ENCODE results near the gene CBX8.
"Not testable (repeated sequence)": the region's sequence is repeated elsewhere in the genome, so short reads cannot be mapped to it uniquely, and the experiment has no call there.

The CBX8 gene

DNA sequence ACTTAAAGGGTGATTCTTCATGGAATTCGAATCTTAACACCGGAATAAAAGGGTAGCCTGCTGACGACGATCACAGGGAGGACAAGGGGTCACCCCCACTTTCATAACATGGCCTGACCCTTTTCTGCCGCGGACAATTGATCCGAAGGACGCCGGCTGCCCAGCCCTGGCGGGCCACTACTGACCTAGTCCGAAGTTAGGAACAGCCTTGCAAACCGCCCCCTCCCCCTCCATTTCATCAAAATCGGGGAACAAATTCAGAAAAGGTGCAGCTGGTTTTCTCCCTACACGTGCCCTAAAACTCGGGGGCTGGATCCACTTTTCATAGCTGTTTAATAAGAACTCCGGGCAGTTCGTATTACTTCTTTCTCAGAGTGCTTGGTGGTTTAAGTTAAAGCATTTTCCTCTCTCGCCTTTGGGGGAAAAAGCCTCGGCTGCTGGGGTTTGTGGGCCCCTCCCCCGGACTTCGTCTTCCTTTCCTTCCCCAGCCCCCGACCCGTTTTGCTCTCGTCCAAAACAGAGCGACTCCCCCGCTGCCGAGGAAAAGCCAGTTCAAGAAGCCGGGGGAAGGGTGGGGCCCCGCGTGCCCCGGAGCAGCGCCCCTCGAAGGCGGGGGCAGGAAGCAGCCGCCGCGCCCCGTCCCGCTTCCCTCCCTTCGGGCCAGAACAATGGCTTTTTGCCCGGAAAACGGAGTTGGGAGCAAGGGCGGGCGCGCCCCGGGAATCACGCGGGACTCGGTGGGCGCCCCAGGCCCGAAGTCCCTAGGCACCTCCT is 19.6 kb downstream of the CBX8 start:
- DNase-seq, result no peak

- no peak for DNase-seq
Measured at GRCh38 chr17:79776376-79777119, 20.3 kb downstream of the CBX8 start.

- no peak for DNase-seq
Measured at GRCh38 chr17:79775632-79776031, 21.2 kb downstream of the CBX8 start.

DNA sequence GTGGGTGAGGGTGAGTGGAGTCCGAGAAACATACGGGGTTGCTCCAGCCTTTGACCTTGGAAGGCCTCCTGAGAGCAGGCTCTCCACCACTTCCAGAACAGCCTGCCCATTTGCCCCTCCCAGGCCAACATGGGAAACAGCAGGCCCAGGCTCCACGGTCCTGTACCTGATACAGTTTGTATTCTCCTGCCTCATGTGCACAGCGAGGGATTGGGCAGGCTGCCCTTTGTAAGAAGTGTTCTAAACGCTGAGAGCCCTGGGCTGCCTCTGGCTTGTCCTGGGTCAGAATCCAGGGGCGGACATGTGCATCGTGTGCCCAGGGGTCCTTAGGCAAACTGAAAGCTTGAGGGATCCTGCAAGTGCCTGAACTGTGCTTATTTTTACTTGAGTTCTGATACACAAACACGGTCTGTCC is 22.3 kb downstream of the CBX8 start:
- DNase-seq, result no peak

- not testable (repeated sequence) for DNase-seq
Measured at GRCh38 chr17:79772726-79773125, 24.2 kb downstream of the CBX8 start.

- DNase-seq, result no peak
Measured at GRCh38 chr17:79771276-79771675, 25.6 kb downstream of the CBX8 start.

DNA sequence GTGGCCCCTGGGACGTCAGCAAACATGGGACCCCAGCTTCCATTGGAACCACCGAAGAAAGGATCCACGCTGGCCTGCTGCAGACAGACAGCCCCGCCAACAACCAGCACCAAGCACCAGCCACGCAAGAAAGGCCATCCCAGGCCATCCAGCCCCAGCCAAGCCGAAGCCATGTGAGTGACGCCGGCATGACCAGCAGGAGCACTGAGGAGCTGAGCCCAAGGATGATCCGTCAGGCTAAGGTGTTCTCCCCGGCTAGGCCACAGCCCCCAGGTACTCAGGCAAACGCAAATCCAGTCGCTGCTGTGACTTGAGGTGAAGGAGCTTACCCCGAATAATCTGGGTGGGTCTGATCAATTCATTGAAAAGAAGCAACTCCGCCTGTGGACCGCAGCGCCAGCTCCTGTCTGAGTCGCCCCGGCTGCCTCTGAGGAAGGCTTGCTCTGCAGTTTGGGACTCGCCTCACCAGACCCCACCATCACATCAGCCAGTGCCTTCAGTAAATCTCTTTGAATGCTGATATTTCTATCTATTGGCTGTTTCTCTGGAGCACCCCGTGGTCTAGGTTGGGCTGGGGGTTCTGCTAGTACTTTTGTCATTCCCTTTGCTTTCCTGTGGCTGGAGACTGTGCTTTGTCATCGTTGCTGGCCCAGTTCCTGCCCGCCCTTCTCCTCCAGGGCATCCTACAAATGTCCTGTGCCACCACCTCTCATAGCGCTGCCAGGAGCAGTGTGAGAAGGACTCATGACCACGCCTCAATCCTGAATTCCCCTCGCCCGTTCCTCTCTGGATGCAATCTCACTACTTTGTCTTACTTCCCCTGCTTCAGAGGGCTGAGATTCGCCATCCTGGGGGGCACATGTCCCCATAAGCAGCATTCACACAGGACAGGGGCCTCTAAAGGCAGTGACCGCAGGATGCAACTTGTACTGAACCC is 27.0 kb downstream of the CBX8 start:
- no peak for DNase-seq

GRCh38 chr17:79765708-79766107 is 31.2 kb downstream of the CBX8 start:
- DNase-seq, result no peak

DNA sequence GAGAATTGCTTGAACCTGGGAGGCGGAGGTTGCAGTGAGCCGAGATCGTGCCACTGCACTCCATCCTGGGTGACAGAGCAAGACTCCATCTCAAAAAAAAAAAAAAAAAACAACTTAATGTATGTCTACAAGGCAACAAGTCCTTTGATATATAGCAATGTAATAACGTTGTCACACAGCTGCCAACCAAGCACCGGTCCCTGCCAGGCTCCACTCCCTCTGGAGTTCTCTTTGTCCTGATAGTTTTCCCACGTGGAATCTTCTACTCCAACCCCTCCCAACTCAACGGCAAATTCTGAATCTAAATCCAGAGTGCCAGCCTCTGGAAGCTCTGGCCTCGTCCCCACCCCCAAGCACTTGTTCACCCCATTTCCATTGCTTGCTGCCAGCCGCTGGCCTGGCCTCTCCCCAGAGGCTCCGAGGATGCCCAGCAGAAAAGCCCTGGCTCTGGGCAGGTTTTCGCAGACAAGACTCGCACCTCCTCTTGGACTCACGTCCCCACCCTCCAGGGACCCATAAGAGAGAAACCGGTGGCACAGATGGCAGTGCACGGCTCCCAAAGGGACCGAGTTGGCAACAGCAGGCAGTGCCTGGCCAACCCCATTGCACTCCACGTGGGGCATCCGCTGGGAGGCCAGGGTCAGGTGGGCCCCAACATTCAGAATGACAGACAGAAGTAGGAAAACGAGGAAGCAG is 34.8 kb downstream of the CBX8 start:
- DNase-seq, result no peak

DNA sequence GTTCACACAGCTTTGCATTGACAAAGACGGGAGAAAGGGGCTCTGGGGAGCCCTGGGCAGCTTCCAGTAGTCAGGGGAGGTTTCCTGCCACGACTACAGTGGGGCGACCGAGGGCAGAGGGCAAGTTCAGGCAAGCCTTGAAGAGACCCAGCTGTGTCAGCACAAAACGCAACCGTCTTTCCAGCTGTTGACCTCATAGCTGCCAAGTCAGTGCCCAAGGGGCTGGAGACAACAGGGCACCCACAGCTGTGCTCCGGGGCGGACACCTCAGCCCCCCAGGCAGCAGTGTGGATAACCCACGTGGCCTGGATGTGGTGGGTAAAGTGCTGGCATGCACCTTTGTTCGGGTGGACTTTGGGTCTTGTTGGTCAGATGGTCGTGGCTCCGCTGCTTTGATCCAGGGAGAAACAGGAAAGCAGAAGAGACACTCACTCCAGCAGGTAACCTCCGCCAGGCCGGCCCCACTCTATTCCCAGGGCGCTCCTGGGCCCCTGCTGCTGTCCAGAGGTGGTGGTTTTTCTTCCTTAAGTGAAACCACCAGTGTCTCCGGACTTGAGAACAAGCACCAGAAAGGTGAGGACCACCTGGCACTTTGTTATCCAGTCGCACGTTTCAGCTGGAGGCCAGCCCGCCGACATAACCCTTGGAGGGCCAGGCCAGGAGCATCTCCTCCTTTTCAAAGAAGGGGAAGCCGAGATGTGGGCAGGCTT is 36.5 kb downstream of the CBX8 start:
- no peak for DNase-seq

GRCh38 chr17:79758271-79758670 is 38.6 kb downstream of the CBX8 start:
- DNase-seq, result no peak

GRCh38 chr17:79757140-79757745 is 39.6 kb downstream of the CBX8 start:
- no peak for DNase-seq

- DNase-seq, result no peak
Measured at GRCh38 chr17:79755591-79755990, 41.3 kb downstream of the CBX8 start.

DNA sequence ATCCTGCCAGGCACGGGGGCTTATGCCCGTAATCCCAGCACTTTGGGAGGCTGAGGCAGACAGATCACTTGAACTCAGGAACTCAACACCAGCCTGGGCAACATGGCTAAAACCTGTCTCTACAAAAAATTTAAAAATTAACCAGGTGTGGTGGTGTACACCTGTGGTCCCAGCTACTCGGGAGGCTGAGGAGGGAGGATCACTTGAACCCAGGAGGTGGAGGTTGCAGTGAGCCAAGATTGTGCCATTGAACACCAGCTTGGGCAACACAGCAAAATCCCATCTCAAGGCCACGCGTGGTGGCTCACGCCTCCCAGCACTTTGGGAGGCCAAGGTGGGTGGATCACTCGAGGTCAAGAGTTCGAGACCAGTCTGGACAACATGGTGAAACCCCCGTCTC is 42.0 kb downstream of the CBX8 start:
- DNase-seq, result not testable (repeated sequence)

GRCh38 chr17:79754370-79754769 is 42.5 kb downstream of the CBX8 start:
- no peak for DNase-seq

DNA sequence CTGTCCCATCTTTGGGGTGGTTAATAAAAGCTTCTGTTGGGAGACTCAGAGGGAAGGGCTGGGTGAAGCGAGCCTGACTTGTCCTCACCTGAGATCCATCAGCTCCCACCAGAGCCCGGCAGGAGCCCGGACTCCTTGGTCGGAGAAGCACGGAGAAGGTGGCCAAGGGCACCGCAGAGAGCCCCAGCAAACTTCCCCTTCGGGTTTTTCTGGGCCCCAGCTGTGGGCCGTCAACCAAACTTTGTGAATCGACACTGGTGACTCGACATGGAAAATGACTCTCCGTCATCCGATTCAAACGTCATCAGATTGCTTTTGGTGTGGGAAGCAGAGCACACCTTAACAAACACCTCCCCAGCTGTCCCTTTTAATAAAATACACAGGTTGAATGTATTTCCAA is 44.7 kb downstream of the CBX8 start:
- DNase-seq, result no peak

DNA sequence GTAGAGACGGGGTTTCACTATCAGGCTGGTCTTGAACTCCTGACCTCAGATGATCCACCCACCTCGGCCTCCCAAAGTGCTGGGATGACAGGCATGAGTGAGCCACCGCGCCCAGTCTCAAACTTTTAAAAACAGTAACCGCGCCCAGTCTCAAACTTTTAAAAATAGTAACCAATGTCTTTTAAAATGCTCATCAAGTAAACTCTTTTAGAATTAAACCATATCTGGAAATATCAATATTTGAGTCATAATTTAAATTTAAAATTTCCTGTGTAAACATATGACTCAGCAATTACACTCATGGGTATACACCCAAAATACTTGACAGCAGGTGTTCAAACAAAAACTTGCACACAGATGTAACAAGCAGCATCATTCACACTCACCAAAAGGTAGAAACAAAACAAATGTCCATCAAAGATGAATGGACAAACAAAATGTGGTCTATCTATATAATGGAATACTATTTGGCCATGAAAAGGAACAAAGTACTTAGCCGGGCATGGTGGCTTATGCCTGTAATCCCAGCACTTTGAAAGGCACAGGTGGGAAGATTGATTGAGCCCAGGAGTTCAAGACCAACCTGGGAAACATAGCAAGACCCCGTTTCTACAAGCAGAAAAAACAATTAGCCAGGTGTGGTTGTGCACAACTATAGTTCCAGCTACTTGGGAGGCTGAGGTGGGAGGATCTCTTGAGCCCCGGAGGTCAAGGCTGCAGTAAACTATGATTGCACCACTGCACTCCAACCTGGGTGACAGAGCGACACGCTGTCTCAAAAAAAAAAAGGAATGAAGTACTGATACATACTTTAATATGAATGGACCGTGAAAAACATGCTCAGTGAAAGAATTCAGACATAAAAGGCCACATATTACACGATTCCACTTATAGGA is 46.0 kb downstream of the CBX8 start:
- no peak for DNase-seq

DNA sequence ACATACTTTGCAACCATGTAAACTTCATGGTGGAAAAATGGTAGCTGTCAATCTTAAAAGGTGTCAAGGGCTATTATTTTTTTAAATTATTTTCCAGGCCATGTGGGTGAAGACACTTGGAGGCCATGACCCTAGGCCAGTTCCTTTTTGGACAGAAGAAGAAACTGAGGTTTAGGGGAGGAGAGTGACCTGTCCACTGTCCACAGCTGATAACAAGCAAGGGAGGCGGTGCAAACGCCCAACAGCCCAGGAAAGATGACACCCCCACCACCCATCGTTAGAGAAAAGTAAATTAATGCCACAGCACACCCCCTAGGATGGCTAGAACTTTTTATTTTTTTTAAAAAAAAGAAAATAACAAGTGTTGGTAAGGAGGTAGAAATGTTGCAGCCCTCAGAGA is 46.9 kb downstream of the CBX8 start:
- no peak for DNase-seq

DNA sequence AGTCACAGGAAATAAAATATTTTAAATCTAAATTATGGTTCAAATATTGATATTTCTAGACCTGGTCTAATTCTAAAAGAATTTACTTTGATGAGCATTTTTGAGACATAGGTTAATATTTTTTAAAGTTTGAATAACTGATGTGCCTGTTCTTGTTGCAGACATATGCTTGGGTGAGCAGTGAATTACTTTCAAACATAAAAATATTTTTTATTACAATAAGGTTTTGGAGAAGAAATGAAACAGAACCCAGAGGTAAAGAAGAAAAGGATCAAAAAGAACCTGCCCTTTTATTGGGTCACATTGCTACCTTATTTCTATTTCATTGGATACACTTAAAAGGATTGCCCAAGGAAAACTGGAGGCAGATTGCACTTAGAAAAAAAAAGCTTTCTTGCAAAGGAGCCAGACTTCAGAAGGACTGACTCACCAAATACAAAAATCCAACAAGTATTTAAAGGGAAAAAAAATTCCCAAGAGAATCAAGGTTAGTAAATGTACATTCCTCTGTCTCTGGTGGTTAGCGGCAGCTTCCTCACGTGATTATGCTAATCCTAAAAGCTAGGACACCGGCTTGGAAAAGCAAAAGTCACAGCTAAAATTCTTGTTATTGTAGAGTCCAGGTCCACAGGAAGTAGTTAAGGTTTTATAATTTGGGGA is 47.6 kb downstream of the CBX8 start:
- DNase-seq, result no peak
